NT2/D1 (cell line): Measurements from ENCODE around the gene MIA2.
"Not testable (repeated sequence)": the region's sequence is repeated elsewhere in the genome, so short reads cannot be mapped to it uniquely, and the experiment has no call there.

Experiments
- SUZ12 ChIP-seq: IDR thresholded peaks from 2 replicates; pipeline ENCODE4 v1.6.1; 2011; ENCODE audit not compliant: insufficient read length, insufficient read depth; ENCODE audit errors: extremely low read depth
- YY1 ChIP-seq: IDR thresholded peaks from 2 replicates; pipeline ENCODE4 v1.6.1; 2011; ENCODE audit not compliant: insufficient read length, insufficient read depth
- ZNF274 ChIP-seq: IDR thresholded peaks from 2 replicates; pipeline ENCODE4 v1.6.1; 2011; ENCODE audit warnings: mild to moderate bottlenecking, low read depth, low read length

- TF ChIP-seq ZNF274, SUZ12, YY1: not testable (repeated sequence)
Observed at GRCh38 chr14:39257388-39257787, 23.7 kb downstream of the MIA2 start.
